ENCODE results near the gene NPC1. TPM values are rescaled to one million over a fixed set of nuclear protein-coding genes. Genes with fewer than 3 reads are reported as not detected.

The NPC1 gene
- total RNA-seq, 3 donors from 2014 or later: 39.5 to 100 (median 81.3) TPM

GRCh38 chr18:23627321-23627720 is 41.0 kb upstream of the NPC1 start:
- Histone ChIP-seq H3K9me3 (no peaks in the 10 kb centered on the region), H3K4me1 (no peaks in the 10 kb centered on the region), H3K4me3 (no peak overlapping the region), H3K27me3 (no peaks in the 10 kb centered on the region), H3K27ac (peak overlapping the region; percentile 23 to 66), H3K36me3 (no peaks in the 10 kb centered on the region)
- DNase-seq (ENCODE audit: low spot score in 2 of 2): no peak
- intact Hi-C loops (cut with DNase I; ENCODE audit: low total_unique reads): no loop called here
- no peak for TF ChIP-seq POLR2A (IDR thresholded peaks at IDR 0.05)
- no peak for TF ChIP-seq POLR2AphosphoS5 (IDR thresholded peaks at IDR 0.05)
- TF ChIP-seq CTCF (IDR thresholded peaks at IDR 0.05): no peak

GRCh38 chr18:23626451-23627279 is 40.4 kb upstream of the NPC1 start:
- H3K27me3 ChIP-seq: no peaks in the 10 kb centered on the region
- no peaks in the 10 kb centered on the region for H3K9me3 ChIP-seq
- H3K4me3 ChIP-seq: no peak overlapping the region
- H3K27ac ChIP-seq: peak overlapping the region; percentile 23 to 66
- H3K4me1 ChIP-seq: no peaks in the 10 kb centered on the region
- H3K36me3 ChIP-seq: no peaks in the 10 kb centered on the region
- DNase-seq (ENCODE audit: low spot score in 2 of 2): no peak
- intact Hi-C loops (cut with DNase I; ENCODE audit: low total_unique reads): no loop called here
- TF ChIP-seq CTCF (IDR thresholded peaks at IDR 0.05) (no peak), POLR2A (IDR thresholded peaks at IDR 0.05) (no peak), POLR2AphosphoS5 (IDR thresholded peaks at IDR 0.05) (no peak)

- no peaks in the 10 kb centered on the region for H3K4me1 ChIP-seq
- no peaks in the 10 kb centered on the region for H3K27me3 ChIP-seq
- TF ChIP-seq POLR2A (IDR thresholded peaks at IDR 0.05): no peak
- TF ChIP-seq POLR2AphosphoS5 (IDR thresholded peaks at IDR 0.05): no peak
- no peak for TF ChIP-seq CTCF (IDR thresholded peaks at IDR 0.05)
- H3K27ac ChIP-seq: no peak overlapping the region
- no peaks in the 10 kb centered on the region for H3K9me3 ChIP-seq
- H3K4me3 ChIP-seq: no peak overlapping the region
- no peaks in the 10 kb centered on the region for H3K36me3 ChIP-seq
- intact Hi-C loops (cut with DNase I; ENCODE audit: low total_unique reads): no loop called here
- DNase-seq (ENCODE audit: low spot score in 2 of 2): no peak
These were observed 36.7 kb upstream of the NPC1 start for GRCh38 chr18:23623040-23623439.

- TF ChIP-seq POLR2A (IDR thresholded peaks at IDR 0.05): no peak
- TF ChIP-seq CTCF (IDR thresholded peaks at IDR 0.05): no peak
- TF ChIP-seq POLR2AphosphoS5 (IDR thresholded peaks at IDR 0.05): no peak
- no peak for DNase-seq (ENCODE audit: low spot score in 2 of 2)
- H3K27ac ChIP-seq: peak overlapping the region; percentile 73 to 83
- intact Hi-C loops (cut with DNase I; ENCODE audit: low total_unique reads): no loop called here
- H3K4me3 ChIP-seq: peak overlapping the region; percentile 44 to 69 (median 52)
- no peaks in the 10 kb centered on the region for H3K9me3 ChIP-seq
- no peaks in the 10 kb centered on the region for H3K27me3 ChIP-seq
- no peaks in the 10 kb centered on the region for H3K36me3 ChIP-seq
- H3K4me1 ChIP-seq: no peaks in the 10 kb centered on the region
These were observed 33.1 kb upstream of the NPC1 start for GRCh38 chr18:23619388-23619881.

- H3K4me3 ChIP-seq: peak overlapping the region; percentile 44 to 69 (median 52)
- no peak for TF ChIP-seq POLR2AphosphoS5 (IDR thresholded peaks at IDR 0.05)
- no peak for TF ChIP-seq POLR2A (IDR thresholded peaks at IDR 0.05)
- no peak for TF ChIP-seq CTCF (IDR thresholded peaks at IDR 0.05)
- H3K27ac ChIP-seq: peak overlapping the region; percentile 73 to 83
- peak in 1 of 2 donors; percentile 28 for DNase-seq (ENCODE audit: low spot score in 2 of 2)
- no peaks in the 10 kb centered on the region for H3K9me3 ChIP-seq
- intact Hi-C loops (cut with DNase I; ENCODE audit: low total_unique reads): no loop called here
- H3K36me3 ChIP-seq: no peaks in the 10 kb centered on the region
- H3K4me1 ChIP-seq: no peaks in the 10 kb centered on the region
- H3K27me3 ChIP-seq: no peaks in the 10 kb centered on the region
These were observed 32.6 kb upstream of the NPC1 start for GRCh38 chr18:23618862-23619387.
